Keratinocyte (primary cell): ENCODE data around the gene TFR2. TPM values are rescaled to one million over a fixed set of nuclear protein-coding genes. Genes with fewer than 3 reads are reported as not detected.

ENCODE experiments used
- DNase-seq: peaks from one replicate; pipeline ENCODE4 v3.0.0-alpha.2; 2011; ENCODE audit warnings: low read depth, missing footprints, low spot score
- FAIRE-seq: peaks from 2 replicates; lab custom pipeline; 2011; peaks lifted over from hg19 to GRCh38; lab: Jason Lieb, UNC
- H2AFZ ChIP-seq: 2 replicates; pipeline ENCODE4 v1.6.0; 2012; ENCODE audit warnings: low read length, control low read depth, inconsistent platforms; ENCODE audit not compliant: control insufficient read depth
- H3K27ac ChIP-seq: 2 replicates; pipeline ENCODE4 v1.5.1; 2011; ENCODE audit warnings: low read length; ENCODE audit not compliant: control insufficient read depth, insufficient read depth
- H3K27me3 ChIP-seq: 3 replicates; pipeline ENCODE4 v1.6.0; 2011; ENCODE audit warnings: low read length; ENCODE audit not compliant: control insufficient read depth, insufficient read depth; ENCODE audit errors: extremely low read depth
- H3K36me3 ChIP-seq, 2 experiments: 2 replicates in 1 of 2; 3 replicates in 1 of 2; pipeline ENCODE4 v1.5.1; 2011; ENCODE audit warnings: low read length in 2 of 2, mild to moderate bottlenecking in 1 of 2; ENCODE audit not compliant: control insufficient read depth in 2 of 2, insufficient read depth in 2 of 2; ENCODE audit errors: extremely low read depth in 1 of 2
- H3K4me1 ChIP-seq: 3 replicates; pipeline ENCODE4 v1.5.1; 2011; ENCODE audit warnings: low read length; ENCODE audit not compliant: control insufficient read depth, insufficient read depth; ENCODE audit errors: extremely low read depth
- H3K4me2 ChIP-seq: 3 replicates; pipeline ENCODE4 v1.6.0; 2011; ENCODE audit warnings: low read depth, low read length; ENCODE audit not compliant: control insufficient read depth, insufficient read depth; ENCODE audit errors: extremely low read depth
- H3K4me3 ChIP-seq, 3 experiments: fragments of 200-600 bp in 1 of 3; sonication (generic) in 1 of 3; 2 replicates in 2 of 3; 3 replicates in 1 of 3; pipeline ENCODE4 v1.5.1; 2011 to 2016; ENCODE audit warnings: low read length in 3 of 3, mild to moderate bottlenecking in 3 of 3, control low read depth in 2 of 3, inconsistent platforms in 1 of 3, low read depth in 1 of 3, mixed read lengths in 1 of 3, mixed run types in 1 of 3, moderate library complexity in 1 of 3; ENCODE audit not compliant: control insufficient read depth in 2 of 3, insufficient read depth in 2 of 3; ENCODE audit errors: extremely low read depth in 1 of 3
- H3K79me2 ChIP-seq: 2 replicates; pipeline ENCODE4 v1.6.0; 2012; ENCODE audit warnings: low read length; ENCODE audit not compliant: control insufficient read depth, insufficient read depth
- H3K9ac ChIP-seq: 3 replicates; pipeline ENCODE4 v1.6.0; 2011; ENCODE audit warnings: low read length; ENCODE audit not compliant: control insufficient read depth, insufficient read depth; ENCODE audit errors: extremely low read depth
- H3K9me1 ChIP-seq: 3 replicates; pipeline ENCODE4 v1.6.0; 2011; ENCODE audit warnings: low read length; ENCODE audit not compliant: control insufficient read depth, insufficient read depth; ENCODE audit errors: extremely low read depth
- H3K9me3 ChIP-seq: 2 replicates; pipeline ENCODE4 v1.5.1; 2012; ENCODE audit warnings: low read depth, low read length; ENCODE audit not compliant: control insufficient read depth
- H4K20me1 ChIP-seq: 3 replicates; pipeline ENCODE4 v1.6.0; 2011; ENCODE audit warnings: low read length; ENCODE audit not compliant: control insufficient read depth, insufficient read depth; ENCODE audit errors: extremely low read depth
- CTCF ChIP-seq, 3 experiments: IDR thresholded peaks in 1 of 3; conservative IDR thresholded peaks in 1 of 3; optimal IDR thresholded peaks in 1 of 3; 2 replicates in 2 of 3; 3 replicates in 1 of 3; pipeline versions ENCODE3 to v1.5.1; 2011; ENCODE audit warnings: low read length in 3 of 3, mild to moderate bottlenecking in 3 of 3, moderate library complexity in 2 of 3, control low read depth in 1 of 3, inconsistent platforms in 1 of 3; ENCODE audit not compliant: insufficient read depth in 2 of 3; ENCODE audit errors: extremely low read depth in 1 of 3
- EZH2 ChIP-seq: IDR thresholded peaks from one replicate; pipeline ENCODE4 v1.6.1; 2012; ENCODE audit warnings: inconsistent platforms, mild to moderate bottlenecking, low read length, moderate library complexity
- dilution Hi-C: fragments of 300-500 bp; cut with MboI; formaldehyde crosslinking; loops from one replicate; pipeline ENCODE4 v1.7.0; 2020; ENCODE audit warnings: low sequenced_read_pairs; ENCODE audit not compliant: extremely low pct_ligation_motif_present
- polyA plus RNA-seq, 5 experiments: library from polyadenylated mRNA; depleted of rRNA in 3 of 5; stranded (reverse) in 3 of 5; stranded (forward) in 1 of 5; unstranded in 1 of 5; fragments of >200 nt; gene quantifications; 1 replicate in 1 of 5; 2 replicates in 3 of 5; 3 replicates in 1 of 5; pipeline versions ENCODE4 v1.2.1 to v1.2.3, GENCODE V29; 2011 to 2012; ENCODE audit warnings: missing spikeins in 2 of 5, low read depth in 1 of 5, low replicate concordance in 1 of 5

Gene TFR2
- polyA plus RNA-seq, 1 donor (not counting 4 experiments of a cell fraction or from before 2014, with no cell fraction given): 0.12 TPM

GRCh38 chr7:100649826-100650565 is 8.6 kb upstream of the TFR2 start:
- DNase-seq (no peak), FAIRE-seq (no peak)
- no peak overlapping the region for H3K27ac ChIP-seq
- H3K9ac ChIP-seq: no peak overlapping the region
- no peak overlapping the region for H3K4me2 ChIP-seq
- no peaks in the 10 kb centered on the region for H3K36me3 ChIP-seq
- TF ChIP-seq CTCF (optimal IDR thresholded peaks at IDR 0.05 in 1 of 3, IDR thresholded peaks at IDR 0.05 in 1 of 3, conservative IDR thresholded peaks at IDR 0.05 in 1 of 3; ENCODE audit: extremely low read depth in 1 of 3, insufficient read depth in 2 of 3, low read length in 3 of 3) (no peak), EZH2 (no peak)
- H3K9me1 ChIP-seq: no peaks in the 10 kb centered on the region
- H2AFZ ChIP-seq: no peak overlapping the region
- peaks cover 5% of the 10 kb centered on the region for H3K27me3 ChIP-seq
- no peaks in the 10 kb centered on the region for H3K79me2 ChIP-seq
- H3K4me3 ChIP-seq: no peak overlapping the region
- H3K4me1 ChIP-seq: no peaks in the 10 kb centered on the region
- H3K9me3 ChIP-seq: no peaks in the 10 kb centered on the region
- dilution Hi-C loops: no loop called here
- no peaks in the 10 kb centered on the region for H4K20me1 ChIP-seq

GRCh38 chr7:100642534-100642907 is 1.2 kb upstream of the TFR2 start:
- Histone ChIP-seq H3K4me2 (no peak overlapping the region), H2AFZ (no peak overlapping the region), H3K4me3 (no peak overlapping the region), H3K4me1 (no peaks in the 10 kb centered on the region), H3K27me3 (no peaks in the 10 kb centered on the region), H4K20me1 (no peaks in the 10 kb centered on the region), H3K9me1 (no peaks in the 10 kb centered on the region), H3K27ac (no peak overlapping the region), H3K9me3 (no peaks in the 10 kb centered on the region), H3K36me3 (no peaks in the 10 kb centered on the region), H3K9ac (no peak overlapping the region), H3K79me2 (no peaks in the 10 kb centered on the region)
- no peak for TF ChIP-seq EZH2
- no peak for TF ChIP-seq CTCF (optimal IDR thresholded peaks at IDR 0.05 in 1 of 3, IDR thresholded peaks at IDR 0.05 in 1 of 3, conservative IDR thresholded peaks at IDR 0.05 in 1 of 3; ENCODE audit: extremely low read depth in 1 of 3, insufficient read depth in 2 of 3, low read length in 3 of 3)
- no peak for FAIRE-seq
- DNase-seq: no peak
- dilution Hi-C loops: no loop called here
